Activated T-helper 17 cell treated with anti-CD3 and anti-CD28 coated beads, Interleukin-2, amount 50 U/mL, for 72 hours (primary cell): ENCODE results near the gene NAALADL2. TPM values are rescaled to one million over a fixed set of nuclear protein-coding genes. Genes with fewer than 3 reads are reported as not detected.

Experiments used
- ATAC-seq: fragments of 150-1000 bp; cut with Tn5 transposase; replicated peaks from 2 replicates; pipeline ENCODE4 v1.10.0; 2021; ENCODE audit warnings: mild to moderate bottlenecking, moderate library complexity
- H3K27ac Mint-ChIP-seq: one replicate; pipeline ENCODE4 v1.8.0; 2022; ENCODE audit warnings: mixed read lengths
- H3K27me3 Mint-ChIP-seq: one replicate; pipeline ENCODE4 v1.8.0; 2022; ENCODE audit warnings: mixed read lengths
- H3K36me3 Mint-ChIP-seq: one replicate; pipeline ENCODE4 v1.8.0; 2022; ENCODE audit warnings: low read depth, mild to moderate bottlenecking, mixed read lengths
- H3K4me1 Mint-ChIP-seq: one replicate; pipeline ENCODE4 v1.8.0; 2022; ENCODE audit warnings: mixed read lengths
- H3K4me3 Mint-ChIP-seq: one replicate; pipeline ENCODE4 v1.8.0; 2022; ENCODE audit warnings: mild to moderate bottlenecking, mixed read lengths
- H3K9me3 Mint-ChIP-seq: one replicate; pipeline ENCODE4 v1.8.0; 2022; ENCODE audit warnings: mixed read lengths
- total RNA-seq, 2 donors: library from RNA; stranded (reverse); gene quantifications; one replicate each; pipeline ENCODE4 v1.2.3, GENCODE V29; 2022

NAALADL2 gene
- total RNA-seq, 2 donors from 2014 or later = not detected

DNA sequence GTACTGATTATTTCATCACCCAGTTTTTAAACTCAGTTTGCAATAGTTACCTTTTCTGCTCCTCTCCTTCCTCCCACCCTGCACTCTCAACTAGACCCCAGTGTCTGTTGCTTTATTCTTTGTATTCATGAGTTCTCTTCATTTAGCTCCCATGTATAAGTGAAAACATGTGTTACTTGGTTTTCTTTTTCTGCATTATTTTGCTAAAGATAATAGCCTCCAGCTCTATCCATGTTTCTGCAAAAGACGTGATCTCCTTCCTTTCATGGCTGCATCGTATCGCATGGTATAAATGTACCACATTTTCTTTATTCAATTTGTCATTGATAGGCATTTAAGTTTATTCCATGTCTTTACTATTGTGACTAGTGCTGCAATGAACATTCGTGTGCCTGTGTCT, 79.0 kb downstream of the NAALADL2 start:
- Mint-ChIP-seq H3K4me1 (no peaks in the 10 kb centered on the region), H3K9me3 (peaks cover 8% of the 10 kb centered on the region), H3K27me3 (no peaks in the 10 kb centered on the region), H3K36me3 (no peaks in the 10 kb centered on the region), H3K27ac (no peak overlapping the region), H3K4me3 (no peak overlapping the region)
- ATAC-seq = no peak

- Mint-ChIP-seq H3K27me3 (no peaks in the 10 kb centered on the region), H3K36me3 (no peaks in the 10 kb centered on the region), H3K9me3 (peaks cover 13% of the 10 kb centered on the region), H3K4me1 (no peaks in the 10 kb centered on the region), H3K4me3 (no peak overlapping the region), H3K27ac (no peak overlapping the region)
- no peak for ATAC-seq
These were observed 81.0 kb downstream of the NAALADL2 start for GRCh38 chr3:174940151-174940550.

- no peak for ATAC-seq
- no peak overlapping the region for H3K4me3 Mint-ChIP-seq
These were observed 86.1 kb downstream of the NAALADL2 start for GRCh38 chr3:174945276-174945675.

DNA sequence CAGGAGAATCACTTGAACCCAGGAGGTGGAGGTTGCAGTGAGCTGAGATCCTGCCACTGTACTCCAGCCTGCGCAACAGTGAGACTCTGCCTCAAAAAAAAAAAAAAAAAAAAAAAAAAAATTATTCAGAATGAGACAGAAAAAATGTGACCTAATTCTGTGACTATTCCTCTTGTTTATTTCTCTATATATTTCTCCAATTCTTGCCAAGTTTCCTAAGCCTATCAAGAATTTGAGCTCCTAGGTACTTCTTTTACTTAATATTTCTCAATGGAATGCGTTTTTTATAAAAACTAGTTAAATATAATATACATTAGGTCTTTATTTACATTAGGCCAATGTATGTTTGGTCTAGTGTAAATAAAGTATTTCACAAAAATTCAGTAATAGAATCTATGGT, 86.8 kb downstream of the NAALADL2 start:
- Mint-ChIP-seq H3K27ac (no peak overlapping the region), H3K9me3 (peaks cover 13% of the 10 kb centered on the region), H3K36me3 (no peaks in the 10 kb centered on the region), H3K4me1 (no peaks in the 10 kb centered on the region), H3K27me3 (no peaks in the 10 kb centered on the region), H3K4me3 (no peak overlapping the region)
- ATAC-seq = no peak

More at GRCh38 chr3:174945276-174945675, 86.1 kb downstream of the NAALADL2 start:
- Mint-ChIP-seq H3K36me3 (no peaks in the 10 kb centered on the region), H3K4me1 (no peaks in the 10 kb centered on the region), H3K27ac (no peak overlapping the region), H3K9me3 (peaks cover 17% of the 10 kb centered on the region), H3K27me3 (no peaks in the 10 kb centered on the region)

DNA sequence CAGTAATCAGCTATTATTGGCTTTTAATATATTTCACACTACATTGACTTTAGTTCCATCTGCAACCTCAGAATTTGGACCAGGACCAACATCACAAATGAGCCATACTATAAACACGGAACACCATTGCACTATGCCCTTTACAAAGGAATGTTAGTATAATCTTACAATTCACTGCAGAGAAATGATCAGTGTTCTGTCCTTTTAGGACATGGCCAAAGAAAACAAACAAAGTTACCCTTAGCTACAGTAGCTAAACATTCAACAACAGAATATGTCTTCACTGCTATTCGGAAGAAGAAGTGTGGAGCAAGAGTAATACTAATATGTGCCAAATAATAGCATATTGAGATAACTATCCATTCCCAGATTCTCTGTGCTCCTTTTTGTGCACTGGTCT, 90.4 kb downstream of the NAALADL2 start:
- H3K27me3 Mint-ChIP-seq = no peaks in the 10 kb centered on the region
- H3K27ac Mint-ChIP-seq = no peak overlapping the region
- H3K9me3 Mint-ChIP-seq = peaks cover 4% of the 10 kb centered on the region
- no peaks in the 10 kb centered on the region for H3K4me1 Mint-ChIP-seq
- H3K36me3 Mint-ChIP-seq = no peaks in the 10 kb centered on the region
- ATAC-seq = no peak
- H3K4me3 Mint-ChIP-seq = no peak overlapping the region

GRCh38 chr3:174951034-174951433, 91.9 kb downstream of the NAALADL2 start:
- H3K4me1 Mint-ChIP-seq = no peaks in the 10 kb centered on the region
- H3K27me3 Mint-ChIP-seq = no peaks in the 10 kb centered on the region
- H3K36me3 Mint-ChIP-seq = no peaks in the 10 kb centered on the region
- H3K4me3 Mint-ChIP-seq = no peak overlapping the region
- no peak for ATAC-seq
- H3K27ac Mint-ChIP-seq = no peak overlapping the region
- peaks cover 4% of the 10 kb centered on the region for H3K9me3 Mint-ChIP-seq

DNA sequence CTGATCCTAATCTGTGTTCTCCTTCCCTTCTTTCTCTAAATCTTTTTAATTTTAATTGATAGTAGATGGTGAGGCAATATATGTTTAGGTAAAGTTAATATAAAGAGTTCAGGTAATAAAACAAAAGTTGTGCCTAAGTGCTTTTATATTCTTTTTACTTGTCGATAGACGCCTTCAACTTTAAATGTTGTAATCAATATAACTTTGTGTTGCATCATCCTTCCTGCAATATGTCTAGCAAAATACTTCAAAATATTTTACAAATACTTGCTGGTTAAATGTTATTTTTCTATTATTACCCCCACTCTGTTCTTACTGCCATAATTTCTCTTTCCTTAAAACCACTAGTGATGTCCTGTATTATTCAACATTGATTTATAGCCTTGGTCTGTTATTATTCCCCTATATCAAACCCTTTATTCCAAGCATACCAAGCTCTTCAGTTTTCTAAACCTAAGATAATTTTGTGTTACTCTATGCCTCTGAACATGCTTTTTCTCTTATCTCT, 92.4 kb downstream of the NAALADL2 start:
- no peaks in the 10 kb centered on the region for H3K27me3 Mint-ChIP-seq
- no peak for ATAC-seq
- H3K4me3 Mint-ChIP-seq = no peak overlapping the region
- H3K36me3 Mint-ChIP-seq = no peaks in the 10 kb centered on the region
- H3K9me3 Mint-ChIP-seq = peaks cover 4% of the 10 kb centered on the region
- no peak overlapping the region for H3K27ac Mint-ChIP-seq
- H3K4me1 Mint-ChIP-seq = no peaks in the 10 kb centered on the region

- H3K9me3 Mint-ChIP-seq = peaks cover 4% of the 10 kb centered on the region
- H3K27ac Mint-ChIP-seq = no peak overlapping the region
- no peak overlapping the region for H3K4me3 Mint-ChIP-seq
- ATAC-seq = no peak
- no peaks in the 10 kb centered on the region for H3K36me3 Mint-ChIP-seq
- no peaks in the 10 kb centered on the region for H3K4me1 Mint-ChIP-seq
- no peaks in the 10 kb centered on the region for H3K27me3 Mint-ChIP-seq
These were observed 93.9 kb downstream of the NAALADL2 start for GRCh38 chr3:174953068-174953467.

DNA sequence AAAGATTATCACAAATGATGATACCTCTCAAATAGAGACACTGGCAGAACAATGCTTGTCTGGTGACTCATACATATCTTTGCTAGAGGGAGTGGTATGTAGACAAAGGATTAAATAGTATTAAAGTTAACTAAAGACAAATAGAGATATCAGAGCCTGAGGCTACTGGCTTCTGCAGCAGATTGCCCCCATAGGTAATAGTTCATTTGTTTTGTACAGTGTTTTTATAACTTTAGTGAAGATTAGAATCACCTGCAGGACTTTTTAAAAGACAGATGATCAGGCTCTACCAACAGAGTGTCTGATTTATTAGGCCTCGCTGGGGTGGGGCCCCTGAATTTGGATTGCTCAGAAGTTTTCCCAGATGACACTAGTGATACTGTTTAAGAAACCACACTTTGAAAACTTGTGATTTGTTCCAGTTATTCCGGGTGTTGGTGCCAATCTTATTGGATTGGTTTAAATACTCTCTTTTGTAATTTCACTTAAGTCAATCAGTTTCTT, 96.4 kb downstream of the NAALADL2 start:
- Mint-ChIP-seq H3K9me3 (no peaks in the 10 kb centered on the region), H3K4me1 (no peaks in the 10 kb centered on the region), H3K36me3 (no peaks in the 10 kb centered on the region), H3K27me3 (no peaks in the 10 kb centered on the region), H3K27ac (no peak overlapping the region), H3K4me3 (no peak overlapping the region)
- no peak for ATAC-seq

- Mint-ChIP-seq H3K4me1 (no peaks in the 10 kb centered on the region), H3K36me3 (no peaks in the 10 kb centered on the region), H3K27ac (no peak overlapping the region), H3K4me3 (no peak overlapping the region), H3K27me3 (no peaks in the 10 kb centered on the region), H3K9me3 (no peaks in the 10 kb centered on the region)
- ATAC-seq = no peak
These were observed 97.9 kb downstream of the NAALADL2 start for GRCh38 chr3:174957081-174957480.

GRCh38 chr3:174957551-174958001, 98.4 kb downstream of the NAALADL2 start:
- no peak for ATAC-seq
- H3K27me3 Mint-ChIP-seq = no peaks in the 10 kb centered on the region
- no peaks in the 10 kb centered on the region for H3K9me3 Mint-ChIP-seq
- no peaks in the 10 kb centered on the region for H3K36me3 Mint-ChIP-seq
- no peak overlapping the region for H3K4me3 Mint-ChIP-seq
- no peak overlapping the region for H3K27ac Mint-ChIP-seq
- no peaks in the 10 kb centered on the region for H3K4me1 Mint-ChIP-seq

- H3K36me3 Mint-ChIP-seq = no peaks in the 10 kb centered on the region
- H3K9me3 Mint-ChIP-seq = no peaks in the 10 kb centered on the region
- H3K27me3 Mint-ChIP-seq = no peaks in the 10 kb centered on the region
- no peak overlapping the region for H3K4me3 Mint-ChIP-seq
- H3K27ac Mint-ChIP-seq = no peak overlapping the region
- no peak for ATAC-seq
- no peaks in the 10 kb centered on the region for H3K4me1 Mint-ChIP-seq
These were observed 99.7 kb downstream of the NAALADL2 start for GRCh38 chr3:174958671-174959328.

- no peaks in the 10 kb centered on the region for H3K4me1 Mint-ChIP-seq
- H3K4me3 Mint-ChIP-seq = no peak overlapping the region
- no peaks in the 10 kb centered on the region for H3K27me3 Mint-ChIP-seq
- no peak for ATAC-seq
- no peaks in the 10 kb centered on the region for H3K9me3 Mint-ChIP-seq
- no peaks in the 10 kb centered on the region for H3K36me3 Mint-ChIP-seq
- H3K27ac Mint-ChIP-seq = no peak overlapping the region
These were observed 100.5 kb downstream of the NAALADL2 start for GRCh38 chr3:174959556-174960065.

GRCh38 chr3:174960898-174961297, 101.8 kb downstream of the NAALADL2 start:
- Mint-ChIP-seq H3K27ac (no peak overlapping the region), H3K9me3 (no peaks in the 10 kb centered on the region), H3K4me3 (no peak overlapping the region), H3K4me1 (no peaks in the 10 kb centered on the region), H3K36me3 (no peaks in the 10 kb centered on the region), H3K27me3 (no peaks in the 10 kb centered on the region)
- no peak for ATAC-seq

- no peaks in the 10 kb centered on the region for H3K36me3 Mint-ChIP-seq
- H3K4me1 Mint-ChIP-seq = no peaks in the 10 kb centered on the region
- ATAC-seq = no peak
- H3K9me3 Mint-ChIP-seq = peaks cover 4% of the 10 kb centered on the region
- H3K4me3 Mint-ChIP-seq = no peak overlapping the region
- no peaks in the 10 kb centered on the region for H3K27me3 Mint-ChIP-seq
- H3K27ac Mint-ChIP-seq = no peak overlapping the region
These were observed 114.3 kb downstream of the NAALADL2 start for GRCh38 chr3:174973465-174973864.
